PC-3 (cell line): ENCODE results near the gene CCL22. TPM values are rescaled to one million over a fixed set of nuclear protein-coding genes. Genes with fewer than 3 reads are reported as not detected.

ENCODE experiments used
- ATAC-seq: fragments of 200-7000 bp; cut with Tn5 transposase; 2 replicates; pipeline ENCODE4 v1.9.1; 2020; ENCODE audit warnings: mild to moderate bottlenecking, moderate library complexity
- BruUV-seq: library from RNA; stranded (reverse); fragments of 400-500 nt; replicated peaks from 2 replicates; lab custom pipeline; 2021; lab: Mats Ljungman, UMichigan
- CTCF ChIA-PET: fragments of 300-600 bp; sonication (Branson Sonifier 250); formaldehyde crosslinking; loops from one replicate; lab custom pipeline; 2022; ENCODE audit warnings: antibody characterized with exemption; lab: Charles Lee
- POLR2A ChIA-PET: fragments of 300-600 bp; sonication (Branson Sonifier 250); formaldehyde crosslinking; loops from one replicate; lab custom pipeline; 2022; ENCODE audit warnings: antibody characterized with exemption; ENCODE audit not compliant: unreplicated experiment; lab: Charles Lee
- DNase-seq: peaks from one replicate; pipeline ENCODE4 v3.0.0-alpha.2; 2015
- H2AFZ ChIP-seq: fragments of 300-600 bp; sonication (generic); 2 replicates; pipeline ENCODE4 v1.6.0; 2016; ENCODE audit warnings: antibody characterized with exemption, low read length
- H3F3A ChIP-seq: fragments of 300-600 bp; sonication (generic); one replicate; pipeline ENCODE4 v1.6.0; 2017; ENCODE audit warnings: antibody characterized with exemption, low read length, control low read depth, mild to moderate bottlenecking; ENCODE audit not compliant: unreplicated experiment
- H3K27ac ChIP-seq: fragments of 300-600 bp; sonication (generic); 2 replicates; pipeline ENCODE4 v1.5.1; 2016; ENCODE audit warnings: mild to moderate bottlenecking, low read length
- H3K27me3 ChIP-seq: fragments of 300-600 bp; sonication (generic); 2 replicates; pipeline ENCODE4 v1.6.1; 2016; ENCODE audit warnings: low read length, mixed read lengths
- H3K36me3 ChIP-seq: fragments of 300-600 bp; sonication (generic); 2 replicates; pipeline ENCODE4 v1.6.1; 2016; ENCODE audit warnings: low read depth, mixed run types, low read length, mixed read lengths
- H3K4me1 ChIP-seq: fragments of 300-600 bp; sonication (generic); 2 replicates; pipeline ENCODE4 v1.5.1; 2016; ENCODE audit warnings: low read length; ENCODE audit not compliant: insufficient read depth
- H3K4me2 ChIP-seq: fragments of 300-600 bp; sonication (generic); 2 replicates; pipeline ENCODE4 v1.6.0; 2016; ENCODE audit warnings: low read length
- H3K4me3 ChIP-seq: fragments of 300-600 bp; sonication (generic); 2 replicates; pipeline ENCODE4 v1.5.1; 2016; ENCODE audit warnings: mild to moderate bottlenecking, low read length, mixed read lengths
- H3K79me2 ChIP-seq: fragments of 300-600 bp; sonication (generic); 2 replicates; pipeline ENCODE4 v1.6.1; 2017; ENCODE audit warnings: low read length, mixed read lengths
- H3K9ac ChIP-seq: fragments of 300-600 bp; sonication (generic); 2 replicates; pipeline ENCODE4 v1.6.0; 2016; ENCODE audit warnings: mild to moderate bottlenecking, low read length
- H3K9me2 ChIP-seq: fragments of 300-600 bp; sonication (generic); replicated peaks from 2 replicates; pipeline ENCODE4 v1.6.1; 2016; ENCODE audit warnings: mixed run types, low read length, mixed read lengths
- H3K9me3 ChIP-seq: fragments of 300-600 bp; sonication (generic); 2 replicates; pipeline ENCODE4 v1.6.1; 2016; ENCODE audit warnings: low read length, mixed read lengths
- H4K20me1 ChIP-seq: fragments of 300-600 bp; sonication (generic); 2 replicates; pipeline ENCODE4 v1.6.1; 2016; ENCODE audit warnings: low read length, mixed read lengths
- EZH2 ChIP-seq: fragments of 300-600 bp; sonication (generic); IDR thresholded peaks from one replicate; pipeline ENCODE4 v1.6.1; 2017; ENCODE audit warnings: antibody characterized with exemption, mild to moderate bottlenecking, low read length; ENCODE audit not compliant: unreplicated experiment
- EZH2phosphoT487 ChIP-seq: fragments of 300-600 bp; sonication (generic); IDR thresholded peaks from 2 replicates; pipeline ENCODE4 v1.6.1; 2018; ENCODE audit warnings: mild to moderate bottlenecking, antibody characterized with exemption, low read length, borderline replicate concordance
- intact Hi-C: fragments of 100-400 bp; cut with micrococcal nuclease; formaldehyde crosslinking; loops from 2 replicates; pipeline ENCODE4 v1.9.0; 2023
- total RNA-seq: library from RNA; depleted of rRNA; stranded (reverse); fragments of >200 nt; gene quantifications from 2 replicates; pipeline ENCODE4 v1.2.3, GENCODE V29; 2014
- TF ChIP-seq, protein P1 (sequence below): fragments of 300-600 bp; sonication (generic); conservative IDR thresholded peaks from 2 replicates; pipeline ENCODE4 v1.5.1; 2017; ENCODE audit warnings: antibody characterized with exemption, low read depth, mild to moderate bottlenecking, low read length

The CCL22 gene
- total RNA-seq, 1 experiment from 2014 or later: not detected

DNA sequence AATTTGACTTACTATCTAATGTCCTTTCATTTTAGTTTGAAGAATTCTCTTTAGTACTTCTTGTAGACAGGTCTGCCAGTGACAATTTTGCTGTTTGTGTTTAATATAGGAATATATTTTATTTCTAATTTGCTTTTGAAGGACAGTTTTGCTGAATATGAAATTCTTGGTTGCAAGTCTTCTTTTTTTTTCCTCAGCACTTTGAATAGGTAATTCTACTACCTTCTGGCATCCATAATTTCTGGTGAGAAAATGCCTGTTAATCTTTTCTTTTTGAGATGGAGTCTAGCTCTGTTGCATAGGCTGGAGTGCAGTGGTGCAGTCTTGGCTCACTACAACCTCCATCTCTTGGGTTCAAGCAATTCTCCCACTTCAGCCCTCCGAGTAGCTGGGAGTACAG lies 25.2 kb upstream of the CCL22 start:
- Histone ChIP-seq H3K9me2 (no peaks in the 10 kb centered on the region), H3K9ac (no peak overlapping the region), H2AFZ (no peak overlapping the region), H3K27me3 (no peaks in the 10 kb centered on the region), H4K20me1 (no peaks in the 10 kb centered on the region), H3K9me3 (no peaks in the 10 kb centered on the region), H3K36me3 (no peaks in the 10 kb centered on the region), H3K4me3 (no peak overlapping the region), H3K4me1 (no peaks in the 10 kb centered on the region), H3K27ac (no peak overlapping the region), H3F3A (no peaks in the 10 kb centered on the region), H3K4me2 (no peak overlapping the region), H3K79me2 (no peaks in the 10 kb centered on the region)
- intact Hi-C loops: no loop called here
- ChIA-PET POLR2A (no interaction called here), CTCF (no interaction called here)
- no peak for ATAC-seq
- BruUV-seq: no TSS peak
- TF ChIP-seq EZH2 (no peak), EZH2phosphoT487 (no peak)
- TF ChIP-seq, protein P1, sequence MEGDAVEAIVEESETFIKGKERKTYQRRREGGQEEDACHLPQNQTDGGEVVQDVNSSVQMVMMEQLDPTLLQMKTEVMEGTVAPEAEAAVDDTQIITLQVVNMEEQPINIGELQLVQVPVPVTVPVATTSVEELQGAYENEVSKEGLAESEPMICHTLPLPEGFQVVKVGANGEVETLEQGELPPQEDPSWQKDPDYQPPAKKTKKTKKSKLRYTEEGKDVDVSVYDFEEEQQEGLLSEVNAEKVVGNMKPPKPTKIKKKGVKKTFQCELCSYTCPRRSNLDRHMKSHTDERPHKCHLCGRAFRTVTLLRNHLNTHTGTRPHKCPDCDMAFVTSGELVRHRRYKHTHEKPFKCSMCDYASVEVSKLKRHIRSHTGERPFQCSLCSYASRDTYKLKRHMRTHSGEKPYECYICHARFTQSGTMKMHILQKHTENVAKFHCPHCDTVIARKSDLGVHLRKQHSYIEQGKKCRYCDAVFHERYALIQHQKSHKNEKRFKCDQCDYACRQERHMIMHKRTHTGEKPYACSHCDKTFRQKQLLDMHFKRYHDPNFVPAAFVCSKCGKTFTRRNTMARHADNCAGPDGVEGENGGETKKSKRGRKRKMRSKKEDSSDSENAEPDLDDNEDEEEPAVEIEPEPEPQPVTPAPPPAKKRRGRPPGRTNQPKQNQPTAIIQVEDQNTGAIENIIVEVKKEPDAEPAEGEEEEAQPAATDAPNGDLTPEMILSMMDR: no peak
- DNase-seq: no peak

DNA sequence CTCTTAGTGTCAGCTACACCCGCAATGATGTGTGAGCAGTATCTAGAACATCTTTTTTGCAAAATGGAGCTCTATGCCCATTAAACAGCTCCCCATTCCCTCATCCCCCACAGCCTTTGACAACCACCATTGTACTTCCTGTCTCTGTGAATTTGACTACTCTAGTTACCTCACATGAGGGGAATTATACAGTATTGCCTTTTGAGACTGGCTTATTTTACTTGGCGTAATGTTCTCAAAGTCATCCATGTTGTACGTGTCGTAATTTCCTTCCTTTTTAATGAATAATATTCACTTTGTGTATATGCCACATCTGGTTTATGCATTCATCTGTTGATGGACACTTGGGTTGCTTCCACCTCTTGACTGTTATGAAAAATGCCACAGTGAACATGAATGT lies 23.2 kb upstream of the CCL22 start:
- no peak overlapping the region for H2AFZ ChIP-seq
- no peak for ATAC-seq
- no peaks in the 10 kb centered on the region for H4K20me1 ChIP-seq
- no peak overlapping the region for H3K4me3 ChIP-seq
- no peaks in the 10 kb centered on the region for H3K79me2 ChIP-seq
- no peaks in the 10 kb centered on the region for H3K9me2 ChIP-seq
- H3K27ac ChIP-seq: no peak overlapping the region
- CTCF ChIA-PET: no interaction called here
- H3K9me3 ChIP-seq: no peaks in the 10 kb centered on the region
- H3K36me3 ChIP-seq: no peaks in the 10 kb centered on the region
- POLR2A ChIA-PET: no interaction called here
- DNase-seq: no peak
- no TSS peak for BruUV-seq
- no peaks in the 10 kb centered on the region for H3F3A ChIP-seq
- no peak overlapping the region for H3K9ac ChIP-seq
- H3K4me1 ChIP-seq: peaks cover 13% of the 10 kb centered on the region
- no peaks in the 10 kb centered on the region for H3K27me3 ChIP-seq
- TF ChIP-seq, protein P1: no peak
- TF ChIP-seq EZH2phosphoT487: no peak
- no peak for TF ChIP-seq EZH2
- intact Hi-C loops: no loop called here
- no peak overlapping the region for H3K4me2 ChIP-seq

DNA sequence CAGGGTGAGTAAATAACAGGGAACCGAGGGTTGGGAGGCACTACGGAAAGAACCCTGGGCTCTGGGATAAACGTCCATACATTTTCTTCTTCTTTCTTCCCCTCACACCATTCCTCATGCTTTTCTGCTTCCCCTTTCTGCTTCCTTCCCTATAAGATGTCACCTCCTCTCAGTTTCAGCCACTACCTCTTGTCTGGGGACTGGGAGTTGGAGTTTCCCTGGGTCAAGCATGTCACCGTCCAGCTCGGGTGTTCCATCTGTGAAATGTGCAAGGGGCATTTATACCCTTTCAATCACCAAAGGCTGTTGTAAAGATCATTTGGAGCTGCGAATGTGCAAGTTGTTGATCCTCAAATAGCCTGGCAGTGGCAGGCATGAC lies 17.5 kb upstream of the CCL22 start:
- Histone ChIP-seq H3K4me3 (no peak overlapping the region), H4K20me1 (no peaks in the 10 kb centered on the region), H3K9me3 (no peaks in the 10 kb centered on the region), H3K36me3 (no peaks in the 10 kb centered on the region), H2AFZ (no peak overlapping the region), H3K79me2 (no peaks in the 10 kb centered on the region), H3K4me2 (peak overlapping the region; percentile 59), H3K4me1 (peaks cover 33% of the 10 kb centered on the region), H3F3A (no peaks in the 10 kb centered on the region), H3K9ac (peak overlapping the region; percentile 55), H3K27me3 (no peaks in the 10 kb centered on the region), H3K27ac (peak overlapping the region; percentile 94), H3K9me2 (no peaks in the 10 kb centered on the region)
- no peak for ATAC-seq
- no TSS peak for BruUV-seq
- ChIA-PET POLR2A (no interaction called here), CTCF (interaction anchor here (0.8 kb wide), 1 partner anchor 78 kb away, joined by 3 read pairs; no protein-coding TSS in a partner anchor)
- intact Hi-C loops: loop anchor here (1.0 kb wide), 2 partner anchors 37 to 96 kb away; partner anchors contain the start of gene ARL2BP
- DNase-seq: no peak
- no peak for TF ChIP-seq EZH2phosphoT487
- TF ChIP-seq, protein P1: no peak
- no peak for TF ChIP-seq EZH2
